Tibial artery (tissue), 4 donors: ENCODE measurements around the gene ATRNL1.
"Not testable (repeated sequence)": the region's sequence is repeated elsewhere in the genome, so short reads cannot be mapped to it uniquely, and the experiment has no call there.

ENCODE experiments used
- DNase-seq, 2 donors: peaks; one replicate each; pipeline ENCODE4 v3.0.0-alpha.2; 2019
- H3K27ac ChIP-seq, 2 donors: fragments of 200-600 bp; sonication (generic) in 1 of 2; 1 replicate in 1 of 2; 2 replicates in 1 of 2; pipeline ENCODE4 v1.5.1; 2018 to 2019; ENCODE audit warnings: mild to moderate bottlenecking in 1 of 2
- H3K27me3 ChIP-seq, 2 donors: fragments of 200-600 bp; sonication (generic) in 1 of 2; one replicate each; pipeline versions ENCODE4 v1.5.1 to v1.6.0; 2016 to 2019
- H3K36me3 ChIP-seq, 3 donors: fragments of 200-600 bp; sonication (generic) in 2 of 3; one replicate each; pipeline ENCODE4 v1.5.1; 2016 to 2019; ENCODE audit warnings: mild to moderate bottlenecking in 2 of 3
- H3K4me1 ChIP-seq, 4 donors: fragments of 200-600 bp; sonication (generic) in 2 of 4; 1 replicate in 3 of 4; 2 replicates in 1 of 4; pipeline ENCODE4 v1.5.1; 2016 to 2019
- H3K4me3 ChIP-seq, 2 donors: fragments of 200-600 bp; sonication (generic) in 1 of 2; 1 replicate in 1 of 2; 2 replicates in 1 of 2; pipeline ENCODE4 v1.5.1; 2018 to 2019; ENCODE audit warnings: mild to moderate bottlenecking in 2 of 2
- H3K9me3 ChIP-seq, 3 donors: fragments of 200-600 bp; sonication (generic) in 1 of 3; one replicate each; pipeline ENCODE4 v1.5.1; 2016 to 2019
- CTCF ChIP-seq, 2 experiments: fragments of 200-600 bp in 1 of 2; fragments of 450-650 bp in 1 of 2; IDR thresholded peaks; one replicate each; pipeline ENCODE4 v1.5.1; 2017 to 2019; ENCODE audit warnings: antibody characterized with exemption in 2 of 2, mild to moderate bottlenecking in 1 of 2, moderate library complexity in 1 of 2
- intact Hi-C: fragments of 100-400 bp; cut with DNase I; formaldehyde crosslinking; loops from one replicate; pipeline ENCODE4 v1.15.0; 2023; ENCODE audit warnings: low total_unique reads

ATRNL1 gene

GRCh38 chr10:115239761-115240160, 146.6 kb downstream of the ATRNL1 start:
- Histone ChIP-seq H3K4me1 (no peaks in the 10 kb centered on the region), H3K9me3 (no peaks in the 10 kb centered on the region), H3K36me3 (no peaks in the 10 kb centered on the region), H3K27me3 (no peaks in the 10 kb centered on the region), H3K4me3 (no peak overlapping the region), H3K27ac (no peak overlapping the region)
- intact Hi-C loops: no loop called here
- TF ChIP-seq CTCF (IDR thresholded peaks at IDR 0.05): no peak
- DNase-seq: no peak

- no peaks in the 10 kb centered on the region for H3K4me1 ChIP-seq
- no peaks in the 10 kb centered on the region for H3K36me3 ChIP-seq
- DNase-seq: no peak
- H3K27ac ChIP-seq: no peak overlapping the region
- intact Hi-C loops: no loop called here
- TF ChIP-seq CTCF (IDR thresholded peaks at IDR 0.05): no peak
- no peak overlapping the region for H3K4me3 ChIP-seq
- no peaks in the 10 kb centered on the region for H3K27me3 ChIP-seq
- H3K9me3 ChIP-seq: no peaks in the 10 kb centered on the region
Measured at GRCh38 chr10:115250784-115251183, 157.6 kb downstream of the ATRNL1 start.

- H3K4me1 ChIP-seq, H3K27ac ChIP-seq, DNase-seq, intact Hi-C loops, H3K4me3 ChIP-seq, H3K9me3 ChIP-seq, H3K36me3 ChIP-seq, H3K27me3 ChIP-seq: not testable (repeated sequence)
Measured at GRCh38 chr10:115253765-115254164, 160.6 kb downstream of the ATRNL1 start.

GRCh38 chr10:115272482-115272881, 179.3 kb downstream of the ATRNL1 start:
- no peak overlapping the region for H3K4me3 ChIP-seq
- no peaks in the 10 kb centered on the region for H3K4me1 ChIP-seq
- no peak overlapping the region for H3K27ac ChIP-seq
- intact Hi-C loops: no loop called here
- H3K36me3 ChIP-seq: no peaks in the 10 kb centered on the region
- H3K9me3 ChIP-seq: no peaks in the 10 kb centered on the region
- no peaks in the 10 kb centered on the region for H3K27me3 ChIP-seq
- no peak for TF ChIP-seq CTCF (IDR thresholded peaks at IDR 0.05)
- DNase-seq: no peak

- no peak for TF ChIP-seq CTCF (IDR thresholded peaks at IDR 0.05)
- Histone ChIP-seq H3K4me1 (no peaks in the 10 kb centered on the region), H3K9me3 (no peaks in the 10 kb centered on the region), H3K27ac (no peak overlapping the region), H3K36me3 (no peaks in the 10 kb centered on the region), H3K4me3 (no peak overlapping the region), H3K27me3 (no peaks in the 10 kb centered on the region)
- no peak for DNase-seq
- intact Hi-C loops: no loop called here
Measured at GRCh38 chr10:115278294-115278693, 185.1 kb downstream of the ATRNL1 start.

GRCh38 chr10:115295213-115295805, 202.1 kb downstream of the ATRNL1 start:
- Histone ChIP-seq H3K9me3 (peaks cover 0 to 22% (median 7%) of the 10 kb centered on the region in 3 donors), H3K4me1 (no peaks in the 10 kb centered on the region), H3K27me3 (no peaks in the 10 kb centered on the region), H3K4me3 (no peak overlapping the region), H3K27ac (no peak overlapping the region), H3K36me3 (no peaks in the 10 kb centered on the region)
- intact Hi-C loops: no loop called here
- TF ChIP-seq CTCF (IDR thresholded peaks at IDR 0.05): no peak
- DNase-seq: no peak
